ENCODE results near the gene TCL1A.

TCL1A gene

DNA sequence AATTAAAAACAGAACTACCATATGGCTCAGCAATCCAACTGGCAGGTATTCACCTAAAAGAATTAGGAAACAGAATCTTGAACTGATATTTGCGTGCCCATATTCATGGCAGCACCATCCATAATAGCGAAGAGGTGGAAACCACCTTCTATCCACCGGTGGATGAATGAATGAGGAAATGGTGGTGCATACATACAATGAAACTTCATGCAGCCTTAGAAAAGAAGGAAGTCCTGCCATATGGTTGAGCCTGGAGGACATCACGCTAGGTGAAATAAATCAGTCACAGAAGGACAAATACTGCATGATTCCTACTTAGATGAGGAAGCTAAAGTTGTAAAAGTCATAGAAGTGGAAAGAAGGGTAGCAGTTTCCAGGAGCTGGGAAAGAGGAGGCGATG, 6.6 kb downstream of the TCL1A start:
- no peak for DNase-seq (ENCODE audit: extremely low spot score)
- CTCF ChIA-PET = no interaction called here
- POLR2A ChIA-PET = interaction anchor here (0.6 kb wide), 1 partner anchor 8 kb away, joined by 3 read pairs; no protein-coding TSS in a partner anchor
- TF ChIP-seq ZNF384 (IDR thresholded peaks at IDR 0.05) (no peak), NFRKB (IDR thresholded peaks at IDR 0.05) (no peak), TARDBP (IDR thresholded peaks at IDR 0.05) (no peak), ELF4 (IDR thresholded peaks at IDR 0.05) (no peak), SUZ12 (IDR thresholded peaks at IDR 0.05) (no peak), CTBP1 (IDR thresholded peaks at IDR 0.05; ENCODE audit: borderline replicate concordance) (no peak), L3MBTL2 (conservative IDR thresholded peaks at IDR 0.05) (no peak), SP1 (IDR thresholded peaks at IDR 0.05) (no peak), FOXK2 (IDR thresholded peaks at IDR 0.05) (no peak), HDGF (IDR thresholded peaks at IDR 0.05; ENCODE audit: borderline replicate concordance) (no peak), ARNT (IDR thresholded peaks at IDR 0.05) (no peak), LEF1 (IDR thresholded peaks at IDR 0.05; ENCODE audit: borderline replicate concordance) (no peak), FOXA1 (IDR thresholded peaks at IDR 0.05) (no peak), BHLHE40 (IDR thresholded peaks at IDR 0.05; ENCODE audit: borderline replicate concordance) (no peak), FOXM1 (IDR thresholded peaks at IDR 0.05; ENCODE audit: borderline replicate concordance) (no peak)
- TF ChIP-seq, protein P1, sequence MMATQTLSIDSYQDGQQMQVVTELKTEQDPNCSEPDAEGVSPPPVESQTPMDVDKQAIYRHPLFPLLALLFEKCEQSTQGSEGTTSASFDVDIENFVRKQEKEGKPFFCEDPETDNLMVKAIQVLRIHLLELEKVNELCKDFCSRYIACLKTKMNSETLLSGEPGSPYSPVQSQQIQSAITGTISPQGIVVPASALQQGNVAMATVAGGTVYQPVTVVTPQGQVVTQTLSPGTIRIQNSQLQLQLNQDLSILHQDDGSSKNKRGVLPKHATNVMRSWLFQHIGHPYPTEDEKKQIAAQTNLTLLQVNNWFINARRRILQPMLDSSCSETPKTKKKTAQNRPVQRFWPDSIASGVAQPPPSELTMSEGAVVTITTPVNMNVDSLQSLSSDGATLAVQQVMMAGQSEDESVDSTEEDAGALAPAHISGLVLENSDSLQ (IDR thresholded peaks at IDR 0.05) = no peak

DNA sequence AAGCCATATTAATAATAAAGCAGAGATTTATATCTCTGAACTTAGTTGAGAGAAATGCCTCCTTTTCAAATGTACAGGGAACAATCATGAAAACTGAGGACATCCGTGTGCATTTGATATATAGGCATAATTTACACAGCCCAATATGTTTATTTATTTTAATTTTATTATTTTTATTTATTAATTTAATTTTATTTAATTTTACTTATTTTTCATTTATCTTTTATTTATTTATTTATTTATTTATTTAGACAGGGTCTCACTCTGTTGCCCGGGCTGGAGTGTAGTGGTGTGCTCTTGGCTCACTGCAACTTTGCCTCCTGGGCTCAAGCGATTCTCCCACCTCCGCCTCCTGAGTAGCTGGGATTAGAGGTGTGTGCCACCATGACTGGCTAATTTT, 8.4 kb downstream of the TCL1A start:
- POLR2A ChIA-PET = no interaction called here

DNA sequence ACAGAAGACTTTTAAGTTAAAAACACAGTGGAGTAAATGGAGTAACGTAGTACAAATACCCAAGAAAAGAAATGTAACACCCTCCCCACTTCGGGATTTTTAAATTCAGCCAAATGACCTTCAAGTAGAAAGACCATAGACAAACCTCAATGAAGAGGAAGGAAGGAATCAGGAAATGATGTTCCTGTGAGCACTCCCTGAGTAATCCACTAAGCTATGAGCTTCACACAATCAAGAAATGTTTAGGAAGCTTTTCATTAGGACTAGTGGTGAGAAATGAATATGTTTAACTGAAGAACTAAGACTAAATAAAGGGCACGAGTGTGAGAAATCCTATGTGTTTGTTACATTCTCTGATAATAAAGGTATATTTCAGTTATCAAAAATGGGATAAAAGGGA, 10.1 kb downstream of the TCL1A start:
- CTCF ChIA-PET = no interaction called here
- POLR2A ChIA-PET = no interaction called here
- TF ChIP-seq HDGF (IDR thresholded peaks at IDR 0.05; ENCODE audit: borderline replicate concordance) = no peak
- no peak for TF ChIP-seq NFRKB (IDR thresholded peaks at IDR 0.05)
- no peak for TF ChIP-seq ZNF384 (IDR thresholded peaks at IDR 0.05)
- DNase-seq (ENCODE audit: extremely low spot score) = no peak

More for the DNA sequence above, 8.4 kb downstream of the TCL1A start:
- TF ChIP-seq FOXK2 (IDR thresholded peaks at IDR 0.05) (no peak), CTBP1 (IDR thresholded peaks at IDR 0.05; ENCODE audit: borderline replicate concordance) (no peak), TARDBP (IDR thresholded peaks at IDR 0.05) (no peak), FOXA1 (IDR thresholded peaks at IDR 0.05) (no peak), SUZ12 (IDR thresholded peaks at IDR 0.05) (no peak), L3MBTL2 (conservative IDR thresholded peaks at IDR 0.05) (no peak), HDGF (IDR thresholded peaks at IDR 0.05; ENCODE audit: borderline replicate concordance) (no peak), ELF4 (IDR thresholded peaks at IDR 0.05) (no peak), LEF1 (IDR thresholded peaks at IDR 0.05; ENCODE audit: borderline replicate concordance) (no peak), NFRKB (IDR thresholded peaks at IDR 0.05) (no peak), ZNF384 (IDR thresholded peaks at IDR 0.05) (no peak), BHLHE40 (IDR thresholded peaks at IDR 0.05; ENCODE audit: borderline replicate concordance) (no peak)
- TF ChIP-seq, protein P1 (IDR thresholded peaks at IDR 0.05) = no peak
- CTCF ChIA-PET = no interaction called here
- no peak for DNase-seq (ENCODE audit: extremely low spot score)

DNA sequence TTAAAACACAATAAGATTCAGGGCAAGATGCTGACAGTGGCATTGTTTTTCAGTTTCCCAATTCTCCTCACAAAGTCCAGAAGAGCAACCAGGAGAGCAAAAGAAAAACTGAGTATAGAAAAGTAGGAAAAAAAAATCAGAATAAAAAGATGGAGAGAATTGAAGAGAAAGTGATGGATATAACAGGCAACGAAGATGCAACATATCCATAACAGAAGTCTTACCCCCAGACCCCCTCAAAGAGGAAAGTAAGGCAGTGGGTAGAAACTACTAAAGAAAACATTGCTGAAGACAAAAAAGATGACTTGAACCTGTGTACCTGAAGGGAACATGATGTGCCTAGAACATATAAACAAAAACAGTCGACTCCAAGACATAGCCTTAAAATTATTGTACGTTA, 10.6 kb downstream of the TCL1A start:
- no peak for DNase-seq (ENCODE audit: extremely low spot score)
- ChIA-PET CTCF (no interaction called here), POLR2A (no interaction called here)
- TF ChIP-seq BHLHE40 (IDR thresholded peaks at IDR 0.05; ENCODE audit: borderline replicate concordance) (no peak), L3MBTL2 (conservative IDR thresholded peaks at IDR 0.05) (no peak), FOXM1 (IDR thresholded peaks at IDR 0.05; ENCODE audit: borderline replicate concordance) (no peak), LEF1 (IDR thresholded peaks at IDR 0.05; ENCODE audit: borderline replicate concordance) (no peak), FOXK2 (IDR thresholded peaks at IDR 0.05) (no peak), HDGF (IDR thresholded peaks at IDR 0.05; ENCODE audit: borderline replicate concordance) (no peak), CTBP1 (IDR thresholded peaks at IDR 0.05; ENCODE audit: borderline replicate concordance) (no peak), ELF4 (IDR thresholded peaks at IDR 0.05) (no peak)
- TF ChIP-seq, protein P1 (IDR thresholded peaks at IDR 0.05) = no peak

DNA sequence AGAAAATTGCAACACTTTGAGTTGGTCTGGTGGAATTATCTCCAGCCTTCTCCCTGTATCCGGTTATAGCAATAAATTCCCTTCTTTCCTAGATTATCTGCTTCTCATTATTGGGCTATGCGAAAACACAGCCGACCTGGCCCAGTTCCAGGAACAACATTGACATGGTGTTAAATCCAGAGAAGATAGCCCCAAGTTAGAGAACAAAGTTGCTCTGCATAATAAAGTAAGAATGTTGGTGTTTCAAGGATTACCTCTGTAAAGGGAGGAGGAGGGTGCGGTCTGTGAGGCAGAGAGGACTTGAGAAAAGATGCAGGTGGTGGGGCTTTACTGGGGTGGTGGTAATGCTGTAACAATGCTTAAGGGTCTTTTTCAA, 12.1 kb downstream of the TCL1A start:
- DNase-seq (ENCODE audit: extremely low spot score) = no peak
- ChIA-PET CTCF (interaction anchor here (0.8 kb wide), 1 partner anchor 72 kb away, joined by 3 read pairs; no protein-coding TSS in a partner anchor), POLR2A (no interaction called here)
- TF ChIP-seq NFRKB (IDR thresholded peaks at IDR 0.05) (no peak), ARNT (IDR thresholded peaks at IDR 0.05) (no peak), TARDBP (IDR thresholded peaks at IDR 0.05) (no peak), CTBP1 (IDR thresholded peaks at IDR 0.05; ENCODE audit: borderline replicate concordance) (no peak), BHLHE40 (IDR thresholded peaks at IDR 0.05; ENCODE audit: borderline replicate concordance) (no peak), ZNF384 (IDR thresholded peaks at IDR 0.05) (no peak)

DNA sequence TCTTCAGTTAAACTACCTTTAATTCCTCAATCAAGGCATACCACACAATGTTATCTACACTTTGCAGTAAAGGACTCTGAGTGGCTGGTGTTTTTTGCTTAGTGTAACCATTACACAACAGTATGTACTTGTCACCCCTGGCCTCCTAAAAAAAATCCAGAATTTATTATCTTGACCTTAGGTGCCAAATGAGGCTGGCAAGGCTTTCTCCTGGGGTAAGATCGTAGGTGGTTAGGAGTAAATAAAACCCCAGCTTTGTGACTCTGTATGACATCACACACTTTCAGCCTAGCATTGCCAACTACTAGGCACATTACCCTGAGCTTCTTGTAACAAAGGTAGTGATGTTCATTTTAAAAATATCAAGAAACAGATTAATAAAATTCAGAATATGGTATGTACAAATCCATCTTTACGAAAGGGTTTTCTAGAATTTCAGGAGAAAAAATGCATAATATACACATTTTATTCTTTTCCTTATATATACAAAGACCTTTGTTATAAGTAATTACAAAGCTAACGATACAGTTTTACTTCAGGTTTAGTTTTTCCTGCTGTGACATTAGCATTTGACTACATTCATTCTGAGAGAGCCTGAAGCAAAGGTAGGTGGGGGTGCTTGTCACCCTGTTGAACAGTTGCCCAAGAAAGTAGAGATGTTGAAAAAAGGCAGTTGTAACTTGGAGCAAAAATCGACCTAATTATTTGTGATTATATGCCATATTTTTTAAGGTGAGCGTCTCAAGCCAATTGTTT, 13.5 kb downstream of the TCL1A start:
- ChIA-PET POLR2A (no interaction called here), CTCF (interaction anchor here (0.6 kb wide), 1 partner anchor 263 kb away, joined by 5 read pairs; no protein-coding TSS in a partner anchor)
- no peak for DNase-seq (ENCODE audit: extremely low spot score)
- TF ChIP-seq SUZ12 (IDR thresholded peaks at IDR 0.05) (no peak), FOXA1 (IDR thresholded peaks at IDR 0.05) (no peak), FOXK2 (IDR thresholded peaks at IDR 0.05) (no peak), HDGF (IDR thresholded peaks at IDR 0.05; ENCODE audit: borderline replicate concordance) (no peak), L3MBTL2 (conservative IDR thresholded peaks at IDR 0.05) (no peak), LEF1 (IDR thresholded peaks at IDR 0.05; ENCODE audit: borderline replicate concordance) (no peak), TARDBP (IDR thresholded peaks at IDR 0.05) (no peak), CTBP1 (IDR thresholded peaks at IDR 0.05; ENCODE audit: borderline replicate concordance) (no peak), NFRKB (IDR thresholded peaks at IDR 0.05) (no peak), SP1 (IDR thresholded peaks at IDR 0.05) (no peak), ZNF384 (IDR thresholded peaks at IDR 0.05) (no peak), ELF4 (IDR thresholded peaks at IDR 0.05) (no peak), FOXM1 (IDR thresholded peaks at IDR 0.05; ENCODE audit: borderline replicate concordance) (no peak), BHLHE40 (IDR thresholded peaks at IDR 0.05; ENCODE audit: borderline replicate concordance) (no peak), ARNT (IDR thresholded peaks at IDR 0.05) (no peak)
- TF ChIP-seq, protein P1 (IDR thresholded peaks at IDR 0.05) = no peak

All from HEK293T (cell line).